PFSK-1 (cell line): ENCODE data around the gene DOK4.

Source experiments
- FOXP2 ChIP-seq: optimal IDR thresholded peaks from 2 replicates; pipeline ENCODE3; 2011; ENCODE audit warnings: borderline replicate concordance, control low read depth, inconsistent platforms; ENCODE audit not compliant: insufficient read depth; ENCODE audit errors: extremely low read length, extremely low read depth
- POLR2AphosphoS5 ChIP-seq: IDR thresholded peaks from 2 replicates; pipeline ENCODE4 v1.6.1; 2012; ENCODE audit warnings: low read depth, mild to moderate bottlenecking, control low read depth, low read length, moderate library complexity
- SIN3A ChIP-seq: IDR thresholded peaks from 2 replicates; pipeline ENCODE4 v1.6.1; 2012; ENCODE audit warnings: mild to moderate bottlenecking, low read length, moderate library complexity, borderline replicate concordance; ENCODE audit not compliant: insufficient read depth
- TAF1 ChIP-seq: IDR thresholded peaks from 2 replicates; pipeline ENCODE4 v1.6.1; 2012; ENCODE audit warnings: low read length, control low read depth, borderline replicate concordance; ENCODE audit not compliant: insufficient read depth
- TF ChIP-seq, protein P1 (sequence below), 2 experiments: IDR thresholded peaks; 2 replicates each; pipeline versions ENCODE4 v1.6.1 to v1.8.0; 2011 to 2012; ENCODE audit warnings: low read depth in 2 of 2, low read length in 2 of 2, control low read depth in 1 of 2, inconsistent platforms in 1 of 2, mild to moderate bottlenecking in 1 of 2, moderate library complexity in 1 of 2; ENCODE audit not compliant: insufficient read depth in 1 of 2

DOK4 gene

DNA sequence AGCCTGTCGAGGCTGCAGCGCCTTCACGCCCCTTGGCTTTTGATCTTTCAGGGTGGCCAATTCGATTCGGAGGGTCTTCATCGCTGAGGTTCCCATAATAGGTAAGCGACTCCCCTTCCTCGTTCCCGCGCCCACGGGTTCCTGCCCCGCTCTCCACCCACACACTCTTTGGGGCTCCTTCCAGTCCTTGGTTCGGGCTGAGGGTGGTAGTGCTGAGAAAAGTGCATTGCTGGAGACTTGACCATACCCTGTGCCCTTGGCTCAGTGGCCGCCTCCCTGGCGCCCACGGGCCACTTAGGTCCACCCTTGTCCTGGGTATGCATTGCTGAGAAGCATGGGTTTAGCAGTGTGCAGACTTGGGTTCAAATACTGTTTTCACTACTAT is 23.3 kb downstream of the DOK4 start:
- no peak for TF ChIP-seq TAF1
- TF ChIP-seq FOXP2 = no peak
- TF ChIP-seq SIN3A = no peak
- no peak for TF ChIP-seq POLR2AphosphoS5
- TF ChIP-seq, protein P1, sequence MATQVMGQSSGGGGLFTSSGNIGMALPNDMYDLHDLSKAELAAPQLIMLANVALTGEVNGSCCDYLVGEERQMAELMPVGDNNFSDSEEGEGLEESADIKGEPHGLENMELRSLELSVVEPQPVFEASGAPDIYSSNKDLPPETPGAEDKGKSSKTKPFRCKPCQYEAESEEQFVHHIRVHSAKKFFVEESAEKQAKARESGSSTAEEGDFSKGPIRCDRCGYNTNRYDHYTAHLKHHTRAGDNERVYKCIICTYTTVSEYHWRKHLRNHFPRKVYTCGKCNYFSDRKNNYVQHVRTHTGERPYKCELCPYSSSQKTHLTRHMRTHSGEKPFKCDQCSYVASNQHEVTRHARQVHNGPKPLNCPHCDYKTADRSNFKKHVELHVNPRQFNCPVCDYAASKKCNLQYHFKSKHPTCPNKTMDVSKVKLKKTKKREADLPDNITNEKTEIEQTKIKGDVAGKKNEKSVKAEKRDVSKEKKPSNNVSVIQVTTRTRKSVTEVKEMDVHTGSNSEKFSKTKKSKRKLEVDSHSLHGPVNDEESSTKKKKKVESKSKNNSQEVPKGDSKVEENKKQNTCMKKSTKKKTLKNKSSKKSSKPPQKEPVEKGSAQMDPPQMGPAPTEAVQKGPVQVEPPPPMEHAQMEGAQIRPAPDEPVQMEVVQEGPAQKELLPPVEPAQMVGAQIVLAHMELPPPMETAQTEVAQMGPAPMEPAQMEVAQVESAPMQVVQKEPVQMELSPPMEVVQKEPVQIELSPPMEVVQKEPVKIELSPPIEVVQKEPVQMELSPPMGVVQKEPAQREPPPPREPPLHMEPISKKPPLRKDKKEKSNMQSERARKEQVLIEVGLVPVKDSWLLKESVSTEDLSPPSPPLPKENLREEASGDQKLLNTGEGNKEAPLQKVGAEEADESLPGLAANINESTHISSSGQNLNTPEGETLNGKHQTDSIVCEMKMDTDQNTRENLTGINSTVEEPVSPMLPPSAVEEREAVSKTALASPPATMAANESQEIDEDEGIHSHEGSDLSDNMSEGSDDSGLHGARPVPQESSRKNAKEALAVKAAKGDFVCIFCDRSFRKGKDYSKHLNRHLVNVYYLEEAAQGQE (IDR thresholded peaks at IDR 0.05; ENCODE audit: insufficient read depth in 1 of 2, low read depth in 2 of 2, low read length in 2 of 2) = no peak

DNA sequence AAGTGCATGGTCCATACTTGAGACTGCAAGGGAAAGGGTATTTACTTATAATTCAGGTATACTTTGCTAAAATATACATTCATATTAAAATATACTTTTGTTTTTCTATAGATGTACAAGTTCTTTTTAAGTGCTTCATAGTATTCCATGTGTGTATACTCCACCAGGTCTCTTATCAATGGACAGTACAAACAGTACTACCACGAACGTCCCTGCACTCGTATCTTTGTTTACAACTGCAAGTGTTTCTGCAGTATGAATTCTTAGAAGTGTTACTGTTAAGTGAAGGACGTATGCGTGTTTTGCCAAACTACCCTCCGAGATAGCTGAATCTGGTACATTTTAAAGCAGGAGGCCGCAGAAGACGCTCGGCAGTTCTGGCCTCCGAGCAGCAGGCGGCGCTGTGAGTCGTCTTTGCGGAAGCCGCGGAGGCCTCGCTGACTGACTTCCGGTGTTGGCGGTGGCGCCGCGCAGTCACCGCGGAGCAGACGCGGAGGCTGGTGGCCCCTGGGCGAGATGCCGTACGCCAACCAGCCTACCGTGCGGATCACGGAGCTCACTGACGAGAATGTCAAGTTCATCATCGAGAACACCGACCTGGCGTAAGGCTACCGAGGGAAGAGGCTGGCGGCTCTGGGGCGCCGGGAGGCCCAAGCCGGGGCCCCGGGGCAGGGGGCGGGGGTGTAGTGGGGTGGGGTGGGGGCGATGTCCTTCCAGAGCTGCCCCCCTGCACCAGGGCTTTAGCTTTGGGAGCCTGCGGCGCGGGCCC is 23.9 kb downstream of the DOK4 start, which contains the start of gene POLR2C:
Gene POLR2C, plus strand, starts transcription at position 471 of the 769 bp plus-strand sequence. Its CDS starts 46 bp downstream, at position 517.
- peak; percentile 93 for TF ChIP-seq TAF1
- TF ChIP-seq, protein P1 (IDR thresholded peaks at IDR 0.05; ENCODE audit: insufficient read depth in 1 of 2, low read depth in 2 of 2, low read length in 2 of 2) = peak in 1 of 2 experiments; percentile 56; a peak in 1 of 4 replicates
- no peak for TF ChIP-seq SIN3A
- TF ChIP-seq FOXP2 = peak; percentile 88
- peak; percentile 90 for TF ChIP-seq POLR2AphosphoS5

DNA sequence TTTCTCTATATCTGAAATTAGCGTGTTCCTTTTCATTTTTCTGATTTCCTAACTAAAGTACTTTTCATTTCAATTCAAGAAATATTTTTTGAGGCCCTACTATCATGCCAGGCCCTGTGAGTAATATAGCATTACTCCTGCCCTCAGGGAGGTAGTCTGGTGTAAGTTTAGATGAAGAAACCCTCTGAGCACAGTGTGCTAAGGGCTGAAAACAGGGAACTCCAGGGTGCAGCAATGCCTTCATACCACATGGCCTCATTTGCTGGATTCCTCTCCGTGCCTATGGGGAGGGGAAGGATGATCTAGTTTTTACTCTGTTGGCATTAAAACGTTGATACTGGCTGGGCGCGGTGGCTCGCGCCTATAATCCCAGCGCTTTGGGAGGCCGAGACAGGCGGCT is 34.3 kb downstream of the DOK4 start:
- TF ChIP-seq POLR2AphosphoS5 (no peak), FOXP2 (no peak), SIN3A (no peak), TAF1 (no peak)
- TF ChIP-seq, protein P1 (IDR thresholded peaks at IDR 0.05; ENCODE audit: insufficient read depth in 1 of 2, low read depth in 2 of 2, low read length in 2 of 2) = no peak

DNA sequence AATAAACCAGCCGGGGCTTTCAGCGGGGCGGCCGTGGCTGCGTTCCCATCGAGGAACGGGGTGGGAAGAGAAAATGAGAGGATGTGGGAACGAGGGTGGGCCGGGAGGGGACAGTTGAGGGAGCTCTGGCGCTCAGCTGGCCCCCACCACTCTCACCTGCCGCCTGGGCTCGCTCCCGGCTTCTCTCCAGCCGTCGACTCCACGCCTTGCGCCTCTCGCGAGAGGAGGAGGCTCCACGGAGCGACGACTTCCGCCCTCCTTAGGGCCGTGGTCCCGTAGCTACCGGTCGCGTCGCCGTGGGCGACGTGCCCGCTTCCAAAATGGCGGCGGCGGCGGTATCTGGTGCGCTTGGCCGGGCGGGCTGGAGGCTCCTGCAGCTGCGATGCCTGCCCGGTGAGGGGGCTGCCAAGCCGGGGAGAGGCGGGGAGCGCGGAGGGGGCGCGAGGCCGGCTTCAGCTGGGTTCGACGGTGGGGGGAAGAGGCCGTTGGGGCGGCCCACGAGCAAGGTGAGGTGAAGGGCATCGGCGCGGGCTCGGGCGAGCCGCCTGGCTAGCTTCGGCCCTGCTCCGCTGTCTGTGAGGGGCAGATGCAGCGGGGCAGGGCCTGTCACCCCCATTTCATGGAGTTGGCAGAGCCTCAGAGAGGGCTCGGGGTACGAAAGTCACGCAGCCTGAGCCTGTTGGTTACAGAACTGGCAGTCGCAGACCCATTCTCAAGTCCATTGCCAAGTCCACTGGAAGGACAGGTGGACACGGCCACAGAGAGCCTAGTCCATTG is 38.9 kb downstream of the DOK4 start, which contains the start of the genes CIAPIN1 and COQ9:
Gene CIAPIN1, minus strand, starts transcription at position 200 of the 777 bp plus-strand sequence. CDS start 6,457 bp downstream, outside the sequence.
Gene COQ9, plus strand, starts transcription at position 294 of the 777 bp plus-strand sequence. Its CDS starts 27 bp downstream, at position 321.
- TF ChIP-seq FOXP2 (peak; percentile 16), SIN3A (peak; percentile 81; the same call in 1 of the 2 replicates), POLR2AphosphoS5 (peak; percentile 93), TAF1 (peak; percentile 99)
- TF ChIP-seq, protein P1 (IDR thresholded peaks at IDR 0.05; ENCODE audit: insufficient read depth in 1 of 2, low read depth in 2 of 2, low read length in 2 of 2) = peak; percentile 24 to 55; a peak in 1 of 4 replicates
